A549 (cell line): ENCODE measurements around the gene TRIM25. TPM values are rescaled to one million over a fixed set of nuclear protein-coding genes. Genes with fewer than 3 reads are reported as not detected.

ENCODE experiments used
- ATAC-seq, 2 experiments: fragments of 200-7000 bp in 1 of 2; fragments of >200 bp in 1 of 2; cut with Nextera tagmentation in 1 of 2; cut with Tn5 transposase in 1 of 2; 3 replicates each; pipeline versions ENCODE4 v1.8.0 to v1.9.1; 2018 to 2020; ENCODE audit warnings: mild to moderate bottlenecking in 1 of 2, moderate library complexity in 1 of 2
- CTCF ChIA-PET: fragments of 300-600 bp; sonication (Branson Sonifier 250); formaldehyde crosslinking; extraction: SDS; loops from one replicate; lab custom pipeline; 2021; ENCODE audit warnings: antibody characterized with exemption, inconsistent platforms; lab: Yijun Ruan, JAX
- POLR2A ChIA-PET: fragments of 350-600 bp; formaldehyde crosslinking; extraction: SDS; loops from one replicate; lab custom pipeline; 2021; ENCODE audit warnings: antibody characterized with exemption, inconsistent platforms; lab: Yijun Ruan, JAX
- DNase-seq, 2 experiments: peaks; one replicate each; pipeline versions ENCODE4 v3.0.0 to v3.0.0-alpha.2; 2011 to 2016; ENCODE audit warnings: low read depth in 1 of 2, low spot score in 1 of 2
- FAIRE-seq: peaks from 2 replicates; lab custom pipeline; 2011; peaks lifted over from hg19 to GRCh38; lab: Jason Lieb, UNC
- H3K27ac ChIP-seq, 2 experiments: fragments of >200 bp; sonication (Bioruptor Twin); formaldehyde crosslinking; 3 replicates each; pipeline ENCODE4 v1.5.1; 2016 to 2017
- H3K4me1 ChIP-seq: fragments of >200 bp; sonication (Bioruptor Twin); formaldehyde crosslinking; 3 replicates; pipeline ENCODE4 v1.6.1; 2016
- H3K4me2 ChIP-seq: fragments of >200 bp; sonication (Bioruptor Twin); formaldehyde crosslinking; 3 replicates; pipeline ENCODE4 v1.6.1; 2016
- H3K4me3 ChIP-seq: fragments of >200 bp; sonication (Bioruptor Twin); formaldehyde crosslinking; 3 replicates; pipeline ENCODE4 v1.5.1; 2016
- H3K9me3 ChIP-seq: fragments of >200 bp; sonication (Bioruptor Twin); formaldehyde crosslinking; 3 replicates; pipeline ENCODE4 v1.6.1; 2016
- CBX2 ChIP-seq: fragments of 200-600 bp; sonication (generic); IDR thresholded peaks from 2 replicates; pipeline ENCODE4 v1.6.1; 2016; ENCODE audit warnings: low read depth, mild to moderate bottlenecking, borderline replicate concordance
- CBX8 ChIP-seq: fragments of 200-600 bp; sonication (generic); IDR thresholded peaks from 2 replicates; pipeline ENCODE4 v1.6.1; 2016
- CEBPB ChIP-seq, 2 experiments: fragments of >200 bp in 1 of 2; sonication (Bioruptor Twin) in 1 of 2; formaldehyde crosslinking in 1 of 2; IDR thresholded peaks; 2 replicates each; pipeline ENCODE4 v1.6.1; 2012 to 2016
- CHD4 ChIP-seq: fragments of 200-600 bp; sonication (generic); IDR thresholded peaks from 2 replicates; pipeline ENCODE4 v1.6.1; 2016; ENCODE audit warnings: antibody characterized with exemption, mild to moderate bottlenecking, borderline replicate concordance
- CTCF ChIP-seq: fragments of >200 bp; sonication (Bioruptor Twin); formaldehyde crosslinking; IDR thresholded peaks from 3 replicates; pipeline ENCODE4 v1.5.1; 2016
- E2F6 ChIP-seq: IDR thresholded peaks from 2 replicates; pipeline ENCODE4 v1.6.1; 2012; ENCODE audit warnings: low read depth, borderline replicate concordance
- FOSL2 ChIP-seq, 2 experiments: fragments of 450-650 bp in 1 of 2; fragments of >200 bp in 1 of 2; sonication (Bioruptor Twin) in 1 of 2; formaldehyde crosslinking; IDR thresholded peaks; 2 replicates each; pipeline versions ENCODE4 v1.5.0 to v1.6.1; 2016 to 2020; ENCODE audit warnings: mild to moderate bottlenecking in 1 of 2, moderate library complexity in 1 of 2
- HDAC2 ChIP-seq: fragments of 200-600 bp; sonication (generic); IDR thresholded peaks from 2 replicates; pipeline ENCODE4 v1.6.1; 2016
- HES2 ChIP-seq: fragments of >200 bp; sonication (Bioruptor Twin); formaldehyde crosslinking; IDR thresholded peaks from 2 replicates; pipeline ENCODE4 v1.6.1; 2016
- HEYL ChIP-seq: fragments of 250-450 bp; sonication (Bioruptor Pico); IDR thresholded peaks from 2 replicates; pipeline ENCODE4 v1.8.0; 2021; ENCODE audit warnings: mild to moderate bottlenecking, moderate library complexity
- HMGXB4 ChIP-seq: fragments of 250-450 bp; sonication (Bioruptor Pico); IDR thresholded peaks from 2 replicates; pipeline ENCODE4 v1.5.0; 2021; ENCODE audit warnings: mild to moderate bottlenecking, moderate library complexity, borderline replicate concordance
- HOXB5 ChIP-seq: fragments of 250-450 bp; sonication (Bioruptor Pico); IDR thresholded peaks from 2 replicates; pipeline ENCODE4 v1.5.0; 2020; ENCODE audit warnings: mild to moderate bottlenecking, moderate library complexity
- MAX ChIP-seq: IDR thresholded peaks from 2 replicates; pipeline ENCODE4 v1.6.1; 2012
- NFE2L2 ChIP-seq: fragments of 150-350 bp; conservative IDR thresholded peaks from 2 replicates; pipeline ENCODE4 v1.6.1; 2014; ENCODE audit warnings: low read length
- PHF8 ChIP-seq: fragments of 200-600 bp; sonication (generic); IDR thresholded peaks from 2 replicates; pipeline ENCODE4 v1.6.1; 2016; ENCODE audit warnings: low read depth, mild to moderate bottlenecking, antibody characterized with exemption, moderate library complexity, borderline replicate concordance
- POLR2AphosphoS2 ChIP-seq: conservative IDR thresholded peaks from 2 replicates; pipeline ENCODE4 v1.6.1; 2012; ENCODE audit warnings: low read length, improper control_type of control experiment, inconsistent platforms
- TP53 ChIP-seq: fragments of 250-450 bp; sonication (Bioruptor Pico); IDR thresholded peaks from 2 replicates; pipeline ENCODE4 v1.5.0; 2021; ENCODE audit warnings: mild to moderate bottlenecking, moderate library complexity
- ZFP36 ChIP-seq: fragments of 450-650 bp; IDR thresholded peaks from 2 replicates; pipeline ENCODE4 v1.6.1; 2014; ENCODE audit warnings: borderline replicate concordance; ENCODE audit not compliant: partially characterized antibody
- WGBS: methylation state at CpG from one replicate; pipeline ENCODE4 v1.1.6; 2017; ENCODE audit errors: missing lambda C conversion rate; 5-methylcytosine and 5-hydroxymethylcytosine counted together
- polyA plus RNA-seq, 4 experiments: library from polyadenylated mRNA; depleted of rRNA in 3 of 4; stranded (reverse); fragments of >200 nt; fragmentation: RNase III in 1 of 4; extraction: RNeasy Plus Mini Kit Qiagen cat#74134 plus additional on column Dnase treatment in 1 of 4; gene quantifications; 2 replicates in 3 of 4; 3 replicates in 1 of 4; pipeline ENCODE4 v1.2.3, GENCODE V29; 2011 to 2017

TRIM25 gene
- polyA plus RNA-seq, 2 of the 4 experiments (the other 2 are of a cell fraction): 38.3 to 65.4 TPM

DNA sequence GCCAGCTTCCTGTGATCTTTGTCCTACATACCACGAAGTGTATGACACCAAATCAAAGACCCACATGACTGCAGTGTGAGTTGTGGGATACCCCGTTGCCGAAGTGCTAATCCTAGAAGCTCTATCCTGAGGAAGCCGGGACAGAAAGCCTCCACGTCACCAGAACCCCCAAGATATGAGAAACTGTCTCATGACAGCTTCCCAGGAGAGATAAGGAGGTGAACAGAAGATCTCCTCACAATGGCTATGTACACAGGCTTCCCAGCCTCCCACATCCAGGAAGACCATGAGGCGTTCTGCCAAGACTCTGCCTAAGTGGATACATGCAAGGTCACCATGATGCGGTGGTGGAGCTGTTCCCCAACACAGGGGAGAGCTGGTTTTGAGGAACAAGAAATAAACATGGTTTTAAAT is 37.1 kb downstream of the TRIM25 start (continued):
- TF ChIP-seq CTCF (no peak), POLR2AphosphoS2 (no peak), CHD4 (no peak)

GRCh38 chr17:56870081-56870651 is 43.7 kb downstream of the TRIM25 start:
- no peaks in the 10 kb centered on the region for H3K4me1 ChIP-seq
- CTCF ChIA-PET: interaction anchor here (0.7 to 5.2 kb wide), 10 partner anchors 9 to 140 kb away, joined by 3 to 20 read pairs (median 4); no protein-coding TSS in a partner anchor
- FAIRE-seq: no peak
- no peak for DNase-seq
- POLR2A ChIA-PET: no interaction called here
- H3K9me3 ChIP-seq: no peaks in the 10 kb centered on the region
- no peak overlapping the region for H3K4me3 ChIP-seq
- TF ChIP-seq CBX2 (no peak), ZFP36 (no peak), PHF8 (no peak), E2F6 (no peak), HES2 (no peak), POLR2AphosphoS2 (no peak), HEYL (CRISPR knock-in tag) (no peak), CBX8 (no peak), FOSL2 (IDR thresholded peaks at IDR 0.05) (no peak), FOSL2 (CRISPR knock-in tag; IDR thresholded peaks at IDR 0.05) (no peak), MAX (no peak), NFE2L2 (no peak), TP53 (CRISPR knock-in tag) (no peak), HOXB5 (no peak)
- no peak overlapping the region for H3K4me2 ChIP-seq
- no peak overlapping the region for H3K27ac ChIP-seq
- WGBS: 78% methylated on average over 4 of the region's 4 CpGs
- no peak for ATAC-seq

DNA sequence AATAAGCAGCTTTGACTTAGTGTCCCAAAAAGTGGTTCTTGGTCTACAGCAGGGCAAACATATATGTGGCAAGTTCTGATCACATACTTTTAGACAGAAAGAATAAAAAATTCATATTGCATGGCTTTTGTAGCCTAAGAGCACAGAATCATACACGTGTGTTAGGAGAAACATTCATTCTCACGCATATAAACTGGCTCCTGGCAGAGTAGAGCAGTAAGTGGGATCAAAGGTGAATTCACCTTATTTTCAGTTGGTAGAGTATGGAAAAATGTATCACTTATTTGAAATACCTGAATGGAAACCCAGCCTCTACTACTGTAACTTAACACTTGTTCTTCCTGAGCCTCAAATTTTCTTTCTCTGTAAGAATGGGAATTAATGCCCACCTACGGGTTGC is 45.1 kb downstream of the TRIM25 start:
- H3K9me3 ChIP-seq: no peaks in the 10 kb centered on the region
- TF ChIP-seq HDAC2 (no peak), HMGXB4 (CRISPR knock-in tag) (no peak), CEBPB (IDR thresholded peaks at IDR 0.05) (no peak)
- CTCF ChIA-PET: interaction anchor here (0.6 to 5.2 kb wide), 7 partner anchors 9 to 63 kb away, joined by 3 to 20 read pairs (median 4); no protein-coding TSS in a partner anchor
- H3K4me1 ChIP-seq: no peaks in the 10 kb centered on the region
- ATAC-seq (no peak), DNase-seq (no peak), FAIRE-seq (no peak)
- no peak overlapping the region for H3K27ac ChIP-seq
- no peak overlapping the region for H3K4me2 ChIP-seq
- POLR2A ChIA-PET: no interaction called here
- no peak overlapping the region for H3K4me3 ChIP-seq
- 90% methylated on average over 3 of the region's 3 CpGs for WGBS
